Measurements from ENCODE around the gene KEAP1.
A peak's percentile ranks its signal among the peaks of the same experiment; 100 is the strongest.

The KEAP1 gene

GRCh38 chr19:10508707-10509106 lies 5.6 kb upstream of the KEAP1 start:
- TF ChIP-seq, protein P1, sequence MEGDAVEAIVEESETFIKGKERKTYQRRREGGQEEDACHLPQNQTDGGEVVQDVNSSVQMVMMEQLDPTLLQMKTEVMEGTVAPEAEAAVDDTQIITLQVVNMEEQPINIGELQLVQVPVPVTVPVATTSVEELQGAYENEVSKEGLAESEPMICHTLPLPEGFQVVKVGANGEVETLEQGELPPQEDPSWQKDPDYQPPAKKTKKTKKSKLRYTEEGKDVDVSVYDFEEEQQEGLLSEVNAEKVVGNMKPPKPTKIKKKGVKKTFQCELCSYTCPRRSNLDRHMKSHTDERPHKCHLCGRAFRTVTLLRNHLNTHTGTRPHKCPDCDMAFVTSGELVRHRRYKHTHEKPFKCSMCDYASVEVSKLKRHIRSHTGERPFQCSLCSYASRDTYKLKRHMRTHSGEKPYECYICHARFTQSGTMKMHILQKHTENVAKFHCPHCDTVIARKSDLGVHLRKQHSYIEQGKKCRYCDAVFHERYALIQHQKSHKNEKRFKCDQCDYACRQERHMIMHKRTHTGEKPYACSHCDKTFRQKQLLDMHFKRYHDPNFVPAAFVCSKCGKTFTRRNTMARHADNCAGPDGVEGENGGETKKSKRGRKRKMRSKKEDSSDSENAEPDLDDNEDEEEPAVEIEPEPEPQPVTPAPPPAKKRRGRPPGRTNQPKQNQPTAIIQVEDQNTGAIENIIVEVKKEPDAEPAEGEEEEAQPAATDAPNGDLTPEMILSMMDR (IDR thresholded peaks at IDR 0.05; ENCODE audit: borderline replicate concordance, control extremely low read depth, extremely low read depth, insufficient read depth, missing control alignments) = no peak
- no peak for DNase-seq (ENCODE audit: low spot score)
- in situ Hi-C loops (cut with MboI; ENCODE audit: low sequenced_read_pairs, unreplicated experiment) = no loop called here

GRCh38 chr19:10508036-10508435 lies 4.9 kb upstream of the KEAP1 start:
- no peak for DNase-seq (ENCODE audit: low spot score)
- TF ChIP-seq, protein P1 (IDR thresholded peaks at IDR 0.05; ENCODE audit: borderline replicate concordance, control extremely low read depth, extremely low read depth, insufficient read depth, missing control alignments) = no peak
- in situ Hi-C loops (cut with MboI; ENCODE audit: low sequenced_read_pairs, unreplicated experiment) = no loop called here

DNA sequence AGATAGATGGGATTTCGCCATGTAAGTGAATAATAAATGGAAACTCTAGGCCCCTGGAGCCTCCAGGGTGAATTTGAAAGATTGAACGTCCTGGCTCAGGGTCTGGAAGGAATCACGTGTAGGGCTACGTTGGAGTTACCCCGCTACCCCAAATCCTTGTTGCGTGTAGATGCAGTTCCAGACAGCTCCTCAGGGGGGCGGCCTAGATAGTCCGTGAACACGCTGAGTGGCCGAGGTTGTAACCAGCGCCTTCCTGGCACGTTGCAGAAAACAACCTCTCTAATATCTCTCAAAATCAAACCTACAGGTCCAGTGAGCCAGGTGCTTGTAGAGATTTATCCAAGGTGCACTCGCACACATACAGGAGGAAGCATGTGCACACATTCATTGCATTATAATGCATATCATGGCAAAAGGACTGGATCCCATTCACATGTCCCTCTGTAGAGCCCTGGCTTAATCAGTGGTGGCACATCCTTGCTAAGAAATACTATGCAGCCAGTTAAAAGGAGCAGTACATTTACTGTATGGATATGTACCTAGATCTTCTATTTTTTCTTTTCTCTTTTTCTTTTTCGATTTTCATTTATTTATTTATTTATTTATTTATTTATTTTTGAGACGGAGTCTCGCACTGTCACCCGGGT lies 2.5 kb upstream of the KEAP1 start:
- peak; percentile 73 for DNase-seq (ENCODE audit: low spot score)
- in situ Hi-C loops (cut with MboI; ENCODE audit: low sequenced_read_pairs, unreplicated experiment) = no loop called here
- TF ChIP-seq, protein P1 (IDR thresholded peaks at IDR 0.05; ENCODE audit: borderline replicate concordance, control extremely low read depth, extremely low read depth, insufficient read depth, missing control alignments) = peak; percentile 72

DNA sequence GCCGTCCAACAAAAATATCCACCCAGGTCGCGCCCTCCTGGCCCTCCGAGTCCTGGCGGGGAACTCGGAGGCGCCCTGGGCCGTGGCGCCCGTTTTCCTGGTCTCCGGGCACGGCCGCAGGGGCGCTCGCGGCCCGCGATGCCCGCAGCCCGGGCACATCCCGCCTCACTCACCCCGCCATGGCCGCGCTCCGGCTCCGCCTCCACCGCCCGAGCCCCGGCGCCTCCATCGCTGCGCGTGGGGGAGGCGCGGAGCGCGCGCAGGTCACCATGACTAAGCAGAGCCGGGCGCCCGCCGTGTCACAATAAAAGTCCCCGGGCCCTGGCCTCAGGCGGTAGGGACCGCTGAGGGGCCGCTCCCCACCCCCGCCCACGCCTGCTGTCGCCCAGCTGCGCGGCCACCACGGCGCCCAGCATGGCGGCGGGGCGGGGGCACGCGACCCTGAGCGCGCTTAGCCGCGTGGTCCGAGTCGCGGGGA lies 593 bp downstream of the KEAP1 start:
- TF ChIP-seq, protein P1 (IDR thresholded peaks at IDR 0.05; ENCODE audit: borderline replicate concordance, control extremely low read depth, extremely low read depth, insufficient read depth, missing control alignments) = no peak
- in situ Hi-C loops (cut with MboI; ENCODE audit: low sequenced_read_pairs, unreplicated experiment) = no loop called here

DNA sequence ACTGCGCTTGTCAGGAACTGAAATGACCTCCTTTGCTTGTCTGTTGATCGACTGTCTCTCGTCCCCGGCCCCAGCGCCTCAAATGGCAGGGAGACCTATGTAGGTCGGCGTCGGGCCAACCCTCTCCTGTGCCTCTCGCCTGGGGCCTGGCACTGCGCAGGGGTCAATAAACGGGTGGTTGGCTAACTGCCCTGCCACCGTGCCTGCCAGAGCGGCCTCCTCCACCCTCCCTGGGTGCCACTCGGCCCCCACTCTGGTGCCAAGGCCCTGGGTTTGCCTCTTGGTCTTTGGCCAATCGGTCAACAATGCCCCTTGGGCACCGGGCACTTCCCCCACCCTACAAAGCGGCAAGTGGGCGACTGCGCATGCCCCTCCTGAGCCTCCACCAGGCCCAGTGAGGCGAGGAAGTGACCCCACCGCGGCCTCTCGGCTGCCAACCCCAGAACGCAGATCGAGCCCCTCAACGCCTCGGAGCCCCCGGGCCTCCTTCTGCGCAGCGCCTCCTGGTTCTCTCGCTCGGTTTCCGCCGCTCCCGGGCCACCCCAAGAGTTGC lies 1.1 kb downstream of the KEAP1 start:
- peak; percentile 78 for DNase-seq (ENCODE audit: low spot score)
- TF ChIP-seq, protein P1 (IDR thresholded peaks at IDR 0.05; ENCODE audit: borderline replicate concordance, control extremely low read depth, extremely low read depth, insufficient read depth, missing control alignments) = no peak
- in situ Hi-C loops (cut with MboI; ENCODE audit: low sequenced_read_pairs, unreplicated experiment) = no loop called here

More for the DNA sequence above, 593 bp downstream of the KEAP1 start:
- DNase-seq (ENCODE audit: low spot score) = peak; percentile 98

DNA sequence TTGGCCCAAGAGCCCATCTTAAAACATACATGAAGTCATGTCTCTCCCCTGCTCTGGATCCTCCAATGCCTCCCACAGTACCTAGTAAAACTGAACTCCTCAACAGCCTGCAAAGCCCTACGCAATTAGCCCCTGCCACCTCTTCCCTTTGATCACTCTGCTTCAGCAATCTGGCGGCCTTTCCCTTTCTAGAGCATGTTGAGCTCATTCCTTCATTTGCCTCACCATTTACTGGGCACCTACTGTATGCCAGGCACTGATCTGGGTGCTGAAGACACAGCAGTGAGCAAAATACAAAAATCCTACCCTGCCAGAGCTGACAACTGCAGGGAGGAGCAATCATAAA lies 2.9 kb downstream of the KEAP1 start:
- in situ Hi-C loops (cut with MboI; ENCODE audit: low sequenced_read_pairs, unreplicated experiment) = no loop called here
- DNase-seq (ENCODE audit: low spot score) = no peak
- TF ChIP-seq, protein P1 (IDR thresholded peaks at IDR 0.05; ENCODE audit: borderline replicate concordance, control extremely low read depth, extremely low read depth, insufficient read depth, missing control alignments) = no peak

Data from GM13976 (cell line).